Measurements from ENCODE around the gene AMBP.

Gene AMBP

GRCh38 chr9:114050226-114050568, 27.9 kb downstream of the AMBP start:
- H3K9me2 ChIP-seq (replicated peaks; ENCODE audit: low read depth, low read length), result no peaks in the 10 kb centered on the region
- H3K9ac ChIP-seq (ENCODE audit: low read depth, low read length, poor library complexity, severe bottlenecking), result no peak overlapping the region
- H2AFZ ChIP-seq (ENCODE audit: low read length), result no peak overlapping the region
- no peaks in the 10 kb centered on the region for H3K27me3 ChIP-seq (ENCODE audit: insufficient read depth, low read length, poor library complexity, severe bottlenecking)
- no peaks in the 10 kb centered on the region for H3K9me3 ChIP-seq (ENCODE audit: insufficient read depth, low read depth, low read length)
- H3K4me3 ChIP-seq (ENCODE audit: low read length, poor library complexity, severe bottlenecking), result no peak overlapping the region
- no peaks in the 10 kb centered on the region for H4K20me1 ChIP-seq (ENCODE audit: insufficient read depth, low read length, poor library complexity, severe bottlenecking)
- no peaks in the 10 kb centered on the region for H3F3A ChIP-seq (ENCODE audit: low read depth)
- H3K79me2 ChIP-seq (ENCODE audit: insufficient read depth, low read length), result no peaks in the 10 kb centered on the region
- H3K4me1 ChIP-seq (ENCODE audit: insufficient read depth, low read length, poor library complexity, severe bottlenecking), result no peaks in the 10 kb centered on the region
- no peak overlapping the region for H3K4me2 ChIP-seq (ENCODE audit: low read depth, low read length, poor library complexity, severe bottlenecking)
- TF ChIP-seq, protein P1, sequence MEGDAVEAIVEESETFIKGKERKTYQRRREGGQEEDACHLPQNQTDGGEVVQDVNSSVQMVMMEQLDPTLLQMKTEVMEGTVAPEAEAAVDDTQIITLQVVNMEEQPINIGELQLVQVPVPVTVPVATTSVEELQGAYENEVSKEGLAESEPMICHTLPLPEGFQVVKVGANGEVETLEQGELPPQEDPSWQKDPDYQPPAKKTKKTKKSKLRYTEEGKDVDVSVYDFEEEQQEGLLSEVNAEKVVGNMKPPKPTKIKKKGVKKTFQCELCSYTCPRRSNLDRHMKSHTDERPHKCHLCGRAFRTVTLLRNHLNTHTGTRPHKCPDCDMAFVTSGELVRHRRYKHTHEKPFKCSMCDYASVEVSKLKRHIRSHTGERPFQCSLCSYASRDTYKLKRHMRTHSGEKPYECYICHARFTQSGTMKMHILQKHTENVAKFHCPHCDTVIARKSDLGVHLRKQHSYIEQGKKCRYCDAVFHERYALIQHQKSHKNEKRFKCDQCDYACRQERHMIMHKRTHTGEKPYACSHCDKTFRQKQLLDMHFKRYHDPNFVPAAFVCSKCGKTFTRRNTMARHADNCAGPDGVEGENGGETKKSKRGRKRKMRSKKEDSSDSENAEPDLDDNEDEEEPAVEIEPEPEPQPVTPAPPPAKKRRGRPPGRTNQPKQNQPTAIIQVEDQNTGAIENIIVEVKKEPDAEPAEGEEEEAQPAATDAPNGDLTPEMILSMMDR (conservative IDR thresholded peaks at IDR 0.05; ENCODE audit: low read length), result no peak
- no peak for TF ChIP-seq EZH2phosphoT487 (IDR thresholded peaks at IDR 0.05; ENCODE audit: borderline replicate concordance)
- peaks cover 50% of the 10 kb centered on the region; the same call in 1 of the 2 replicates for H3K36me3 ChIP-seq (ENCODE audit: insufficient read depth, low read length)

GRCh38 chr9:114049441-114050225, 28.5 kb downstream of the AMBP start:
- H3K36me3 ChIP-seq (ENCODE audit: insufficient read depth, low read length), result peaks cover 50% of the 10 kb centered on the region; the same call in 1 of the 2 replicates
- H3K79me2 ChIP-seq (ENCODE audit: insufficient read depth, low read length), result no peaks in the 10 kb centered on the region
- no peaks in the 10 kb centered on the region for H3F3A ChIP-seq (ENCODE audit: low read depth)
- no peak overlapping the region for H3K4me2 ChIP-seq (ENCODE audit: low read depth, low read length, poor library complexity, severe bottlenecking)
- no peaks in the 10 kb centered on the region for H3K4me1 ChIP-seq (ENCODE audit: insufficient read depth, low read length, poor library complexity, severe bottlenecking)
- H2AFZ ChIP-seq (ENCODE audit: low read length), result no peak overlapping the region
- no peaks in the 10 kb centered on the region for H3K9me2 ChIP-seq (replicated peaks; ENCODE audit: low read depth, low read length)
- no peaks in the 10 kb centered on the region for H3K9me3 ChIP-seq (ENCODE audit: insufficient read depth, low read depth, low read length)
- H4K20me1 ChIP-seq (ENCODE audit: insufficient read depth, low read length, poor library complexity, severe bottlenecking), result no peaks in the 10 kb centered on the region
- TF ChIP-seq, protein P1 (conservative IDR thresholded peaks at IDR 0.05; ENCODE audit: low read length), result no peak
- TF ChIP-seq EZH2phosphoT487 (IDR thresholded peaks at IDR 0.05; ENCODE audit: borderline replicate concordance), result no peak
- no peaks in the 10 kb centered on the region for H3K27me3 ChIP-seq (ENCODE audit: insufficient read depth, low read length, poor library complexity, severe bottlenecking)
- H3K9ac ChIP-seq (ENCODE audit: low read depth, low read length, poor library complexity, severe bottlenecking), result no peak overlapping the region
- no peak overlapping the region for H3K4me3 ChIP-seq (ENCODE audit: low read length, poor library complexity, severe bottlenecking)

DNA sequence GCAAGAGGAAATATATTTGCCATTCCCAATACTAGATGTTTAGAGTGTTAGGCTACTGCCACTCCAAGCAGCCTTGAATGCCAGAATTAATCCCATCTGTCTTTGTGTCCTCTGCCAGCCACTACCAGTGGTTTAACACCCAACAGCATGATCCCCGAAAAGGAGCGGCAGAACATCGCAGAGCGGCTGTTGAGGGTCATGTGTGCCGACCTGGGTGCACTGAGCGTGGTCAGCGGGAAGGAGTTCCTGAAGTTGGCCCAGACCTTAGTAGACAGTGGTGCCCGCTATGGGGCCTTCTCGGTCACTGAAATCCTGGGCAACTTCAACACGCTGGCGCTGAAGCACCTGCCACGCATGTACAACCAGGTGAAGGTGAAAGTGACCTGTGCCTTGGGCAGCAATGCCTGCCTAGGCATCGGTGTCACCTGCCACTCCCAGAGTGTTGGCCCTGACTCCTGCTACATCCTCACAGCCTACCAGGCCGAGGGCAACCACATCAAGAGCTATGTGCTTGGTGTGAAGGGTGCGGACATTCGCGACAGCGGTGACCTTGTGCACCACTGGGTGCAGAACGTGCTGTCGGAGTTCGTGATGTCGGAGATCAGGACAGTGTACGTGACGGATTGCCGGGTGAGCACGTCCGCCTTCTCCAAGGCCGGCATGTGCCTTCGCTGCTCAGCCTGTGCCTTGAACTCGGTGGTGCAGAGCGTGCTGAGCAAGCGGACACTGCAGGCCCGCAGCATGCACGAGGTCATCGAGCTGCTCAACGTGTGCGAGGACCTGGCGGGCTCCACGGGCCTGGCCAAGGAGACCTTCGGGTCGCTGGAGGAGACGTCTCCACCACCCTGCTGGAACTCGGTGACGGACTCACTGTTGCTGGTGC, 29.3 kb downstream of the AMBP start:
- Histone ChIP-seq H3K9me2 (replicated peaks; ENCODE audit: low read depth, low read length) (no peaks in the 10 kb centered on the region), H2AFZ (ENCODE audit: low read length) (no peak overlapping the region), H3K27me3 (ENCODE audit: insufficient read depth, low read length, poor library complexity, severe bottlenecking) (no peaks in the 10 kb centered on the region), H3K4me1 (ENCODE audit: insufficient read depth, low read length, poor library complexity, severe bottlenecking) (no peaks in the 10 kb centered on the region), H3K79me2 (ENCODE audit: insufficient read depth, low read length) (no peaks in the 10 kb centered on the region), H3K4me3 (ENCODE audit: low read length, poor library complexity, severe bottlenecking) (no peak overlapping the region), H3K4me2 (ENCODE audit: low read depth, low read length, poor library complexity, severe bottlenecking) (no peak overlapping the region), H3K36me3 (ENCODE audit: insufficient read depth, low read length) (peaks cover 47% of the 10 kb centered on the region; the same call in 1 of the 2 replicates), H3F3A (ENCODE audit: low read depth) (no peaks in the 10 kb centered on the region), H4K20me1 (ENCODE audit: insufficient read depth, low read length, poor library complexity, severe bottlenecking) (no peaks in the 10 kb centered on the region), H3K9me3 (ENCODE audit: insufficient read depth, low read depth, low read length) (no peaks in the 10 kb centered on the region), H3K9ac (ENCODE audit: low read depth, low read length, poor library complexity, severe bottlenecking) (no peak overlapping the region)
- TF ChIP-seq, protein P1 (conservative IDR thresholded peaks at IDR 0.05; ENCODE audit: low read length), result no peak
- no peak for TF ChIP-seq EZH2phosphoT487 (IDR thresholded peaks at IDR 0.05; ENCODE audit: borderline replicate concordance)
